Measurements from ENCODE around the gene CMKLR1. TPM values are rescaled to one million over a fixed set of nuclear protein-coding genes. Genes with fewer than 3 reads are reported as not detected.

CMKLR1 gene
- total and polyA plus RNA-seq, 9 of the 15 experiments (the other 6 are each of a cell fraction or from before 2014, with no cell fraction given), result 0.11 to 1.4 (median 0.20) TPM

DNA sequence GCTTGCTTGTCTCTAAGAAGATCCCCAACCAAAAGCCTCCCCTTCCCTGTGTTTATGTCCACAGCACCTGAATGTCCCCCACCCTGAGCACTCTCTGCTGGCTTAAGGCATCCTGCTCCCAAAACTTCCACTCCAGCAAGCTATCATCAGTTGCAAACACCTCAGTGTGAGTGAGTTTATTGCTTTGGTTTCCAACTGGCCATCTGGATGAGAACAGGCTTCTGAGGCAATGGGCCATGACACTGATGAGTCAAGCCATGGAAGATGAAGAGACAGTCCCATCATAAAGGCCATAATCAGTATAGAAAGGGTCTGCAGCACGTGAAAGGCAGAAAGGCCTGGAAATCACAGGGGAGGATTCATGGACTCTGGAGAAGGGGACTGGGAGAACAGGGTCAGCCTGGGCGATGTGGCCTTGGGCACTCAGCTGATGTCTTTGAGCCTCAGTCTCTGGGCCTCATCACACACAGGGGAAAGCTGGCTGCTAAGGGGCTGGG, 12.8 kb downstream of the CMKLR1 start:
- no peak for DNase-seq (ENCODE audit: extremely low read depth in 1 of 4, low spot score in 3 of 4)
- no peak overlapping the region for H2AFZ ChIP-seq (ENCODE audit: low read depth, low read length)
- POLR2A ChIA-PET, result interaction anchor here (0.7 kb wide), 2 partner anchors 94 to 1371 kb away, joined by 3 read pairs; no protein-coding TSS in a partner anchor
- no peaks in the 10 kb centered on the region for H4K20me1 ChIP-seq (replicated peaks; ENCODE audit: control insufficient read depth, insufficient read depth, low read length)
- no peak overlapping the region for H3K9ac ChIP-seq (ENCODE audit: insufficient read depth in 1 of 2, low read depth in 2 of 2, low read length in 2 of 2)
- FAIRE-seq, result no peak
- TF ChIP-seq BCOR (IDR thresholded peaks at IDR 0.05) (no peak), ZNF668 (CRISPR knock-in tag; IDR thresholded peaks at IDR 0.05) (no peak), RHOXF2B (CRISPR knock-in tag; conservative IDR thresholded peaks at IDR 0.05) (no peak), TSC22D4 (tag; IDR thresholded peaks at IDR 0.05) (no peak), TGIF2 (CRISPR knock-in tag; IDR thresholded peaks at IDR 0.05) (no peak), CC2D1A (IDR thresholded peaks at IDR 0.05) (no peak)
- TF ChIP-seq, protein P1, sequence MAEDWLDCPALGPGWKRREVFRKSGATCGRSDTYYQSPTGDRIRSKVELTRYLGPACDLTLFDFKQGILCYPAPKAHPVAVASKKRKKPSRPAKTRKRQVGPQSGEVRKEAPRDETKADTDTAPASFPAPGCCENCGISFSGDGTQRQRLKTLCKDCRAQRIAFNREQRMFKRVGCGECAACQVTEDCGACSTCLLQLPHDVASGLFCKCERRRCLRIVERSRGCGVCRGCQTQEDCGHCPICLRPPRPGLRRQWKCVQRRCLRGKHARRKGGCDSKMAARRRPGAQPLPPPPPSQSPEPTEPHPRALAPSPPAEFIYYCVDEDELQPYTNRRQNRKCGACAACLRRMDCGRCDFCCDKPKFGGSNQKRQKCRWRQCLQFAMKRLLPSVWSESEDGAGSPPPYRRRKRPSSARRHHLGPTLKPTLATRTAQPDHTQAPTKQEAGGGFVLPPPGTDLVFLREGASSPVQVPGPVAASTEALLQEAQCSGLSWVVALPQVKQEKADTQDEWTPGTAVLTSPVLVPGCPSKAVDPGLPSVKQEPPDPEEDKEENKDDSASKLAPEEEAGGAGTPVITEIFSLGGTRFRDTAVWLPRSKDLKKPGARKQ (CRISPR knock-in tag; IDR thresholded peaks at IDR 0.05), result no peak
- TF ChIP-seq, protein P2, sequence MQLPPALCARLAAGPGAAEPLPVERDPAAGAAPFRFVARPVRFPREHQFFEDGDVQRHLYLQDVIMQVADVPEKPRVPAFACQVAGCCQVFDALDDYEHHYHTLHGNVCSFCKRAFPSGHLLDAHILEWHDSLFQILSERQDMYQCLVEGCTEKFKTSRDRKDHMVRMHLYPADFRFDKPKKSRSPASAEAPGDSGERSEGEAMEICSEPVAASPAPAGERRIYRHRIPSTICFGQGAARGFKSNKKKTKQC (CRISPR knock-in tag; IDR thresholded peaks at IDR 0.05), result no peak
- H3K9me1 ChIP-seq (ENCODE audit: control insufficient read depth, insufficient read depth, low read length), result no peaks in the 10 kb centered on the region
- no peak for ATAC-seq
- in situ Hi-C loops (cut with MboI), result no loop called here
- CTCF ChIA-PET (ENCODE audit: low intra/inter-chr PET ratio), result no interaction called here
- WGBS (ENCODE audit: insufficient coverage, low coverage, missing lambda C conversion rate), result 19% methylated on average over 2 of the region's 2 CpGs
- H3K4me3 ChIP-seq, result no peak overlapping the region
- H3K9me3 ChIP-seq (replicated peaks; ENCODE audit: control insufficient read depth, insufficient read depth, low read depth, low read length), result no peaks in the 10 kb centered on the region
- BruUV-seq (replicated peaks), result no TSS peak
- H3K27ac ChIP-seq (ENCODE audit: extremely low read depth, low read depth, low read length), result no peak overlapping the region
- no peaks in the 10 kb centered on the region for H3K4me1 ChIP-seq (replicated peaks in 1 of 2; ENCODE audit: control insufficient read depth in 2 of 2, insufficient read depth in 2 of 2, low read length in 2 of 2)
- H3K27me3 ChIP-seq (ENCODE audit: control insufficient read depth in 2 of 2, insufficient read depth in 2 of 2, low read length in 2 of 2), result peaks cover 0 to 4% of the 10 kb centered on the region in 2 experiments; a peak in 1 of 5 replicates
- H3K79me2 ChIP-seq (ENCODE audit: control insufficient read depth, insufficient read depth, low read length), result no peaks in the 10 kb centered on the region
- intact Hi-C loops (cut with micrococcal nuclease), result no loop called here
- H3K36me3 ChIP-seq (ENCODE audit: control insufficient read depth, insufficient read depth, low read length), result no peaks in the 10 kb centered on the region
- no peak overlapping the region for H3K4me2 ChIP-seq (ENCODE audit: insufficient read depth, low read length)

Measured in K562 (cell line).